NOMO-1 treated with DMSO at 0.1 percent for 48 hours (cell line): ENCODE data around the gene NTRK3.

Experiments
- DNase-seq: peaks from one replicate; lab custom pipeline; 2025; ENCODE audit not compliant: unreplicated experiment; lab: John Stamatoyannopoulos, UW

The NTRK3 gene

DNA sequence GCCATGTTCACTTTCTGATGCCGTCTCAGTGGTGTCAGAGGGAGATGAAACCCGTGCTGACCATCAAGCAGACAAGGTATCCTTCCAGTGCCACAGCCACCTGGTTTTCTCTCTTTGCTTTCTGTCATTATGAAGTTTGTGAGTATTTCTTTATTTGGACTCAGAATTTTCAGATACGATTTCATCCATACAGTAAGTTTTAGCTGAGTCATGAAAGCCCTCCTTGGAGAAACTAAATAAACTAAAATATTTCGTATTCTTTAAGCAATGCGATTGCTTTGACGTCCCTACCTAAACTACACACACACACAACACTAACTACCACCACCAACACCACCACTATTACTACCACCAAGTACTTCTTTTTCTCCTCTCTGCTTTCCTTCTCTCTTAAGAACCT, 350.1 kb downstream of the NTRK3 start:
- no peak for DNase-seq

DNA sequence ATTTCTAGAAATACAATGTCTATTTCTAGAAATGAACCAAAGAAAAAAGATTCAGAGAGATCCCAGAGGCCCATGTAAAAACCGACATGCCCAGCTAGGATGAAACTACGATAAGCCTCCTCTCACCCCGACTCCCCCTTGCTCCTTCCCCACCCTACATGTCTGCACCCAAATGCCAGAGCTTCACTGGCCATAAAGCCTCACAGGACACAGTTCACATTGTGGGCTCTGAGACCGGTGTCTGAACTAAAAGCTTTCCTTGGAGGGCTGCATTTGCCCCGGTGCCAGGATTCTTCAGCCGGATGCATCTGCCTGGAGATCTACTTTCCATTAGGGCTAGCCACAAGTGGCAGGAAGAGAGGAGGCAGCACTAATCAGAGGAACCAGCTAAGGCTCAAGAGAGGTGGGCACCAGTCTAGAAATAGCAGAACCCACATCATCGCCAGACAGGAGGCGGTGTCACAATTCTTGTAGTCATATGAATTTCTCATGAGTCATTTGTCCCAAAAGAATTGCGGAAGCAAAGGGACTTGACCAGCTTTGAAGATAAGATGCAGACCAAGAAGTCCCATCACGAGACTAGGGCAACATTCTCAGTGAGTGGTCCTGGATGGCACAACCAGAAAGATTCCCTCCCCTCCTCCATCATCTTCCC, 353.6 kb downstream of the NTRK3 start:
- peak; percentile 95 for DNase-seq

DNA sequence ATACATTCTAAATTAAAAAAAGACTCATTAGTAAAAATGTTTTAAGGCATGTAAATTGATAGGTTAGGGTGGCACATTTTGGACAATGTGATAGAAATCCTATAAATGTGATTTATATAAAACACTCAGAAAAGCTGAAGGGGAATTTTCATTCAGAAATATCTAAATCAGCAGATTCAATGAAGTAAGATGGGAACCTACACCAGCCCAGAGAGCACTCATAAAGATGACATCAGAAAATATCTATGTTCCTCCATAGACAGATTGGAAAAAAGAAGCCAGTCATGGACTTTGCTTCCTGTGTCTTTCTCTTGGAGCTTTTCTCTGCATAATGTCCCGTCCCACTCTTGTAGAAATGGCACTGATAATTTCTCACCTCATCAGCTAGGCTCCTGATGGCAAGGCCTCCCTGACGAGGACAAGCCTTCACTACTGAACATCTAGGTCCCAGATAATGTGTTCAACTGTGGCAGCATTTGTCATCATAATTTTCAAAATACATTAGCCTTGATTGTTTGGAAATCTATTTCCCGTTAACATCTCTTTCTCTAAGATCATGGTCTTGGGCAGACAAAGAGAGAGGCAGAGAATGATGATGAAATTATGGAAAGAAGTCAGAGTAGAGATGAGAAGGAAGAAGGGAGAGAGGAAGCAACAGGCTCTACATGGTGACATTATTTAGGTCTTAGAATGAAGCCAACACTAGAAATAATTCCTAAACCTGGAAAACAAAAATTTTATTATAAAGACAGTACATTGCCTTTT, 354.4 kb downstream of the NTRK3 start:
- DNase-seq, result no peak

DNA sequence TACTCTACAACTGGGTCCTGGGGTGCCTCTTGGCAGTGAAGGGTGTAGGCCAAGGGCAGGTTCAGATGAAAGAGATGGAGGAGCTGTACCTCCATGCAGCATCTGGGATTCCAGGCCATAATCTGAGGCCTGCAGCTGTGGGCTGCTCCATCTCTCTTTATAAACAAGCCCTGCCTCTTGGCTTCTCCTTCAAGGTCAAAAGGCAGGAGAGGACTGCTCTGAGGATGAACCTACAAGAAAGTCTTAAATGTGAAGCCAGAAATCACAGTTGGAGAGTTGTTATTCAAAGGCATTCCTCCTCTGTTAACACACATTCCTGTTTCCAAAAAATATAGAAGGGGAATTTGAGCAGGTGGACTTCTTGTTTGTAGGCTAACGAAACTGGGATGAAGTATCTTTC, 355.5 kb downstream of the NTRK3 start:
- no peak for DNase-seq

DNA sequence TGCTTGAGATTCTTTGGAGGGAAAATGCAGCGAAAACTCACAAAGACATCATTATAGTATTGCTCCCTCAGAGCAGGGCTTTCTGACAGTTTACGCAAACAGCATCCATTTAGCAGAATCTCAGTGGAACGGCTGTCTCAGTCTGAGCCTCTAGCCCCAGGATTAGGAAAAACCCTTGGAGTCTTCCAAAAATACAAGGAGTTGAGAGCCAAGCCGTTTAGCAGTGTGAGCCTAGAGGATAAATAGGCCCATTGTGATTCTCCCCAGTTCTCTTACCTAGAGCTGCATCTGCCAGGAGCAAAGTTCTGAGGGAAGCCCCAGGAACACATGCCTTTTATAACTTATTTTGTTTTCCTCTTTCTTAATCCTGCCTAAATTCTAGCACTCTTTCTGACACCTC, 359.6 kb downstream of the NTRK3 start:
- DNase-seq, result no peak

DNA sequence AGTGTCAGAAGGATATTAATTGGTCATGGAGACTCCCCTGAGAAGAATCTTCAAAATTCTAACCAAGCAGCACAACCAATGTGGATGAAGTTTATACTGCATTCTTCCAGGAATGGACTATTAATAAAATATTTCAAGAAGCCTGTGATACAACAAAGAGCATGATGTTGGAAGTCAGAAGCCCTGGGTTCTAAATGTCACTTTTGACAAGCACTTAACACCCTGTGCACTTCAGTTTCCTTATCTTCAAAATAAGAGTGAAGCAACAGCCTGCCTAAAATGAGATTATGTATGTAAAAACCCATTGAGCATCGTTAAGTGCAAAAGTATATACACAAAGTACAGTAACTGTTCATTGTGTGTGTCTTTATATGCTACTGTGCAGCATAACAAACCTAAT, 369.4 kb downstream of the NTRK3 start:
- no peak for DNase-seq

DNA sequence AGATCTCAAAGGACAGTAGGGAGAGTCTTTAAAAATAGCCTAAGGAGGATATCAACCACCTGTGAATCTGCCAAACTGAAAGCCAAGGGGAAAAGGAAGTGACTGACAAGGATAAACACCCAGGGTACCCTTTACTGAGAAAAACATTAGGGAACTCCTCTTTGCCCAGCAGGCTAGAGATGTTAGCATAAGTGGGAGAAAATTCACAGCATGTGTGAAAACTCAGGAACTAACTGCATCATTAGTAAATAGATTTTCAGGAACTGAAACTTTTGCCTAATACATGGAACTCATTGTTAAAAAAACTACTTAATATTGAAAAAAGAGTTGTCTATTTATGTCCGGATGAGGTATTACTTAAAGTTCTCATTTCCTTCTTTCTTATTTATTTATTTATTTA, 375.5 kb downstream of the NTRK3 start:
- no peak for DNase-seq

DNA sequence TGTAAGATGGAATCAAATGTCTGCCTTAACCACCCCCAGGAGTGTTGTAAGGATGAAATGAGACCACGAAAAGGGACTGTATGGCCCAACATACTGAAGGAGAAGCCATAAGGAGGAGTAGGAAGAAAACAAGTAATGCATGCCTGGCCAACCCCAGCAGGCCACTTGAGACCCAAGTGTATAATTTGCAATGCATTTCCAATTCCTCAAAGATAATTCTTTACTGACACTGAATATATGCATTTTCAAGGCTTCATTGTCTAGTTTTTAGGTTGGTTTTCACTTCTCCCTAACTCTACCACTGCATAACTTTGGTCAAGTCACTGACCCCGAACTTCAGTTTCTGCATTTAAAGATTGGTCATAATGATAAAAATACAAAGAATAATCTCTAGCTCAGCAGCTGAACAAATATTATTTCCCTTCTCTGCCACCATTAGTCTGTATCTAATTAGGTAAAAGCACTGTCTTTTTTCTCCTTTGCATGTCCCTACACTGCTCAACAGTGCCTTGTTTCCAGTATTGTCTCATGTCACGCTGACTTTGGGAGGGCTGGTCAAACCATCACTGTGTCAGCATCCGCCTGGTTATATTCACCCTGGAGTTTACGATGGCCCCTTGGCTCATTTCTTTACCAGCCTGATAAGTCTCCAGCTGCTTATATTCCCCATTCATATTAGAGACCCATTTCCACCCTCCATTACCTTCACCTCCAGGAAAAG, 378.6 kb downstream of the NTRK3 start:
- DNase-seq, result no peak

DNA sequence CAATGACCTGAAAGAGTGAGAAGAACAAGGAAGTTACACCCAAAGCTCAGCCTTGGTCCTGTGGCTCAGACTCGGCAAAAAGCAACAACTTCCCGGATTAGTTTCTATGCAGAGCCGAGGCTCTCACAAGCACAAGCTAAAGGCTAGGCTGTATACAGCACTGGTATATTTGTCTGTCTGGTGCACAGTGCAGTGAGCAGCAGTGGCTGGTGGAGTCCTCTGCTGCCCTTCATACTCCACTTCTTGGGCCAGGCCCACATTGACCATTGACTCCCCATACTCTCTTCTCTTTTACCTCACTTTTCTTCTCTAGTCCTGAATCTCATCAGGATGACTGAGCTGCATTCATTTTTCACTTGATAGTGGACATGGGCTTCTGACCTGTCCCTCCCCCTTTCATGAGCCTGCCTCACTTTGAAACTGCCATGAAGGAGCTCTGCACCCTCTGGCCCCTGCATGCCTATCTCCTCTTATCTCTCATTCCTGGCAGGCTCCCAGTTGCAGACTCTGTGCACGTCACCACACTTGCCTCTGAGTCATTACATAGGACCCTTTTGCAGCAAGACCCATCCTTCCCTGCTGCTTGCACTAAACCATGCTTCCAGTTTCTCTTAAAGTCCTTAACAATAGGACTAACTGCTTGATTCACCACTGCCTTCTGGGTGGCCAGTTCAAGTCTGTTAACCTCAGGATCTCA, 379.3 kb downstream of the NTRK3 start:
- DNase-seq, result peak; percentile 12

DNA sequence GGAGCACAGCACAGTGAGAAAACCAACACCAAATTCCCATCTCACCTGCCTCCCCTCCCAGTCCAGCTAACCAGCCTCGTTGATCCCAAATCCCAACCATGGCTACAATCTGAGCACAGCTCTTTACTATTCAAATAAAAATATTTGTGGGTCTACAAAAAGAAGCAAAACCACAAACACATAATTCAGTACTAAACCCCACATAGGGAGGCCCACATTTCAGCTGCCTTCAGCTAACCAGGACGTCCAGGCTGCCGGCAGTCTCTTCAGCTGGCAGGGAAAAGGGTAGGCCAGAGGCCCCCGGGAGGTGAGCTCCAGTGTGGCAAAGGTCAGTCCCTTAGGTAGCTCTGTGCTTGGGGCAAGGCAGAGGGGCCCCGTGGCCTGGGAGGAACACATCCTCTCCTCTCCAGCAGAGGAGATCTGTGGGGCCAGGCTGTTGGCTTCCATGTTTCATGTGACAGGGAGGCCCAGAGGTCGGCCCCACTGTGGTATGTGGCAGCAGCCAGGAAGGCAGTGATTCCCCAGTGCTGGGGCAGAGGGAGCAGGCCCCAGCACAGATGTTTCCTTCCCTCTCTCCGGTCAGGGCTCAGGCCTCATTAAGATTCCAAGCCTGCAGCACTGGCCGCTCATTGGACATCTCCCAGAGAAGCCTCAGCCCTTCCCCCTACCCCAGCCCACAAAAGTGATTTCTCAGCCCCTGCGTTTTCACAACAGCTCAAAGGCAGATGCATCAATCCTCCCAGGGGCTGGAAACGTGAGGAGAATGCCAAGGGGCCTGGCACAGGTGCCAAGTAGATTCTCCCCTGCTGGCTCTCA, 381.4 kb downstream of the NTRK3 start:
- no peak for DNase-seq

DNA sequence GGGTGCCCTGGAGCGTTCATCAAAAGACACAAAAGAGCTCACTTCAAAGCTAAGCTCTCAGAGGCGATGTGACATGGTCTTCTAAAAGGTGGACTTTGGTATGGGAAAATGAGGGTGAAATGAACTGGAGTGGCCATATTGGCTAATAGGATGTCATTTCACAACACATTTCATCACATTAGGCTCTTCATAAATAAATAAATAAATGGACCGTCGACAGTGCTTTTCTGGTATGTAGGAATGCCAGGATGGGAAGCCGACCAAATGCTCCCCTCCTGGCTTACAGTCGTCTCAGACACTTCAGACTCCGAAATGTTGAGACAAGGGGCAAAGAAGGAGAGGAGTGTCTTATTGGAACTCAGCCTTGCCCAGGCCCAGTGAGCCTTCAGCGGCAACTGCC, 383.0 kb downstream of the NTRK3 start:
- no peak for DNase-seq

DNA sequence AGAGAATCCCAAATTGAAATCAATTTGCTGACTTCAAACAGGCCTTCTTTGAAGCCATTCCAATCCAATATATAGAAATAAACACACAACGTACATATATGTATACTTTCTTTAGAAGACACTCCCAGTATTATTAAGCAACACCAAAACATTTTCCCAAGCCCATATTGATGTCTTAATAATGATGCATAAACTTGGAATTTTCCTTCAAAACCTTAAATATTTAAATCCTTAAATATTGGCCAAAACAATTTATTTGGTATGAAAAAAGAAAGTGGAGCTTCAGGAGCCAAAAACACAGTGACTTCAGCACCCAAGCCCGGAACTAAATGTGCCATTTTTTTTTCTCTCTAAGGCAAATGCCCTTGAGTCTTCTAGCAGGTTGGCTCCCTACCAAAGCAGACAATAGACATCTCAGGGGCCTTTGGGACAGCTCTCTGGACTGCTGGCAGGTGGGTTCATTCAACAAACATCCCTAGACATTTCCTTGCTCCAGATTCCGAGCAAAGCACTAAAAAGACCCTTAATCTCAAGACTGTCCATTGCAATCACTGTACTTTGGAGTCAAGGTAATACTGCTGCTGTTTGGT, 384.7 kb downstream of the NTRK3 start:
- DNase-seq, result no peak

DNA sequence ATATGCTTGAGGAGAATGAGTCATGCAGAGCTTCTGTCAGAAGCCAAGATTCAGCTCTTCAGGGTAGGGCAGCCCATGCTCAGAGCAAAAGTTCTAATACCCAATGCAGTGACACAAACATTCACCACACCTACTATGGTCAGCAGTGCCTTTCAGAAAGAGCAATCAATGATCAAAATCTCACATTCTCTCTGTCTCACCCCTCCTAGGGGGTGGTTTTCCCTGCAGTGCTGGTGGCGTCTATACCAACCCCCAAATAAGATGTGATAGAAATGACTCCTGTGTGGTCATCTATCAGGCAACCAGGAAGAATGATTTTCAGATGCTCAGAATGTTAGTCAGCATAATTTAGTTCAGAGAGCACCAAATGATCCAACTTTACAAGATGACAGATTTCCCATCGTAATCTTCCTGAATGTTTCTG, 385.3 kb downstream of the NTRK3 start:
- DNase-seq, result no peak

DNA sequence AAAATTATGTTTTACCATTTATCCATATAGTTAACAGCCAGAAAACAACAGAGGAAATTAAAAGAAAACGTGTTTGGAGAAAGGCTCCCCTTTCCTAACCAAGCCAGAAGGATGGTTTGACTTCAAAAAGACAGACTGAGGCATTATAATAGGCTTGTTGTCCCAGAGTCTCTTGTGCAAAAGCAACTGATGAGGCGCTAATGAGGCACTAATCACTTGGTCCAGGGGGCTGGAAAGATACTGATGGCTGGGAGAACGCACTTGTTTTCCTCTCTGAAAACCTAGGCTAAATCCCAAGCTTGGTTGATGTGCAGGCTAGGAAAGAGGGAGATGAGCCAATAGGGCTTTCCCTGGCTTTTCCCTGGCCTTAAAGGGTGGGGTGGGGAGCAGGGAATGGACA, 389.6 kb downstream of the NTRK3 start:
- no peak for DNase-seq

DNA sequence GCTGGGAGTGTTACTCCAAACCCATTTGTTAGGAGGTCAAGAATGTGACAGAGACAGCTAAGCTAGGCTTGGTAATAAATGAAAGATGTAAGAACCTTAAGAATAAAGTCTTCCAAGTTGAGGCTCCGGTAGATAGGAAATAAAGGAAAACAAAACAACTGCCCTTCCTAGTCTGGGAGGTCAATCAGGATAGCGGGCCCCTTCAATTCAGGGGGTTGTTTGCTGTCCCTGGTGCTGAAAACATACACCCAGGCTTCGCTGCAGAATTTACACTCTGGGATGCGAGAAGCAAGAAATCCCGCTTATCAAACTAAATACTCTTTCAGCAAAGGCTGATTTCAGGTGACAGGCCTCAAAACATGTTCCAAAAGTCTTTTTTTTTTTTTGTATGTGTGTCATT, 393.4 kb downstream of the NTRK3 start:
- no peak for DNase-seq

DNA sequence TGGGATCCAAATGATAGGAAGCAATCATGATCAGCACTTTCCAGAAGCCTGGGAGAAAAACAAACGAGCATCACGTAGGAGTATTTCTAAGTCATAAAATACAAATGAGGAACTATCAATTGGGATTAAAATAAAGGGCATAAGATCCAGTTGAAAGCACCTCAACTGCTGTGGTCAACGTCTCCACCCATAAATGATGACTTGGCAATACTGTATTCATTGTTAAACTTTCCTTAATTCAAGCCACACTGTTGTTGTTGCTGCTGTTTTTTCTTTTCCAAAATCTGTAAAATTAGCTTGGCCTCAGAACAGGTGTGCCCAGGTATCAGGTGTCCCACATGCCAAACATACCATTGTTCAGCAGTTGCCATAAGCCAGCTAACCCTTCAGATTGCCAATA, 395.8 kb downstream of the NTRK3 start:
- no peak for DNase-seq

DNA sequence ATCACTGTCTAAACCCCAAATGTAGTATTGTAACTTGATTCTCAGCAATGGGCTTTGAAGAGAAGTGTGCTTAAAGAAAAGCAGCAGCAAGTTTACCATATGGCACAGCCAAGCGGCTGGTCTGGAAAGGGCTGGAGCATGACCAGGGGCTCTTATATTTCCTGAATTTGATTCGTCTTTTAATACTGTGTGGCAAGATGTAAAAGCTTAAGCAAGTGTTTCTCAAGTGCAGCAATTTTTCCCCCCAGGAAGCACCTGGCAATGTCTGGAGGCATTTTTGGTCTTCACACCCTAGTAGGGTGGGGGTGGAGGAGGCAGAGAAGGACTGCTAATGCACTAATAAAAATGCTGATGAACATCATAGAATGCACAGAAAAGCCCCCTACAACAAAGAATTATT, 397.9 kb downstream of the NTRK3 start:
- no peak for DNase-seq

DNA sequence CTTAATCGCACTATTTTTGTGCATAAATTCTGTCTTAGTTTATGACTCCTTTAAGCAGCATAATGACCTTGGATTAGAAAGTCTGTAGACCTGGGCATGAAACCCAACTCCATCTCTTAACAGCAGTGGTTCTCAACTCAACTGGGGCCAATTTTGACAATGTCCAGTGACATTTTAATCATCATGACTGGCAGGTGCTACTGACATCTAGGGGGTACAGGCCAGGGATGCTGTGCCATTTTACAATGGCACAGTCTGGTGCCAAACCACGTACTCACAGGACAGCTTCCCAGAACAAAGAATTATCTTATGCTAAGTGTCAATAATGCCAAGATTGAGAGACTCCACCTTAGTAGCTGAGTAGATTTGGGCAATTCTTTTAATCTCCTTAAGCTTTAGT, 405.0 kb downstream of the NTRK3 start:
- no peak for DNase-seq

DNA sequence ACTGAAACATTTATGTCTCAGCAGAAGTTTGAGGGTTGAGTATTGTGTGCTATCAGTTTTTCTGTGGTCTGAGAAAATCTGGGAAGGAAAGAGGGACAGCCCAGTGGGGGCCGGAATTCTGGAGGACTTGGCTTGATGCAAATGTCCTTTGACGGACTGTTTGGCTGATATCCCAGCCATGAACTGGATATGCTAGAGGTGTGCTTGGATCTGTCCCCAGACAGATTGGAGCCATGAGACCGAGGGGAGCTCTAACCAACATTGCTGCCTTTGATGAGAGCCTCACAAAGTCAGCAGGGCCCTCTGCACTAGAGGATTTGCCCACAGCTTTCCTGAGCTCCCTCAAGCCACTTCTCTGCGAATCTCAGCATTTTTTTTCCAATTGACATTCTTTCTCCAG, 405.6 kb downstream of the NTRK3 start:
- DNase-seq, result no peak

DNA sequence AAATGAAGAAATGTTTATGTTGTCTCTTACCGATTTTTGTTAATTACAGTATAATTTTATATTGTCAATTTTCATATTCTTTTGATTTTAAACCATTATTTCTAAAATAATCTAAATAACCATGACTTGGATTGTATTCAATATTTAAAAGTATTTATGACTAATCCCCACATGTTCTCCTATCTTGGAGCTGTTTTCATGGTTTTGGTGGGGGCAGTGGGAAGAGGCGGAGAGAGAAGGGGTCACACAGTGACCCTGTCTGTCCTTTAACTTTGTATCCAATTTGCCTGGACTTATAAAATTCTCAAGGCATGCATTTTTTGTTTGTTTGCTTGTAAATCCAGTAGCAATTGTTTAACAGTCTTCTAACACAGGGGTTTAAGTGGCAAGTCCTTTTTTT, 407.4 kb downstream of the NTRK3 start:
- DNase-seq, result no peak
